Erythroblast (primary cell): ENCODE data around the gene PLEKHG1.

Experiments used
- DNase-seq, 2 experiments: peaks; one replicate each; lab custom pipeline; 2025; lab: John Stamatoyannopoulos, UW
- GATA1 ChIP-seq: IDR thresholded peaks from 2 replicates; pipeline ENCODE4 v1.6.1; 2011; ENCODE audit warnings: low read depth, mild to moderate bottlenecking, control low read depth, low read length, moderate library complexity
- POLR2A ChIP-seq: IDR thresholded peaks from 2 replicates; pipeline ENCODE4 v1.6.1; 2011; ENCODE audit warnings: mild to moderate bottlenecking, low read length

The PLEKHG1 gene

DNA sequence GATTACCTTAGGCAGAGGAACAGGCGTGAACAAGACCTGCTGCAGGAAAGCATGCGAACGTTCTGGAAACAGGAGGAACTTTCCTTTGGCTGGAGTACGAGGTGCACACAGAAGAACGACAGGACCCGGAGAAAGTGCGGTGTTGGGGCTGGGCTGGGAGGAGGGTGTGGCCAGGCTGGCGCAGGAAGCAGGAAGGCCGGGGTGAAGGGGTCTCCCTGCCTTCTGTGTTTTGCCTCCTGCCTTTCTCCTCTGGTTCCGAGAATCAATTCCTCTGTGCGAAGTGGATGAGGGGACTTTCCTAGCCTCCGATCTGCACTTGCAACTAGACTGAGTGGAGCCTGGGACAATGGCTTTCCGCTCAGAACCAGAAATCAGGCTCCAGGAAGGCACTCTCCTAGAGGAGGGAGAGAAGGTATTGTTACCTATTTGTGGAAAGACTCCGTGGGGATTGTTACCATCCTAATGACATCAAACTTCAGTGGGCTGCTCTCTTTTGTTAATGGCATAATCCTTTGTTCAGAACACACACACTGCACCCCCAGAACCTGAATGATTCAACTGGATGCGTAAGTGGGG is 22.9 kb upstream of the PLEKHG1 start:
- TF ChIP-seq POLR2A (no peak), GATA1 (no peak)
- no peak for DNase-seq

DNA sequence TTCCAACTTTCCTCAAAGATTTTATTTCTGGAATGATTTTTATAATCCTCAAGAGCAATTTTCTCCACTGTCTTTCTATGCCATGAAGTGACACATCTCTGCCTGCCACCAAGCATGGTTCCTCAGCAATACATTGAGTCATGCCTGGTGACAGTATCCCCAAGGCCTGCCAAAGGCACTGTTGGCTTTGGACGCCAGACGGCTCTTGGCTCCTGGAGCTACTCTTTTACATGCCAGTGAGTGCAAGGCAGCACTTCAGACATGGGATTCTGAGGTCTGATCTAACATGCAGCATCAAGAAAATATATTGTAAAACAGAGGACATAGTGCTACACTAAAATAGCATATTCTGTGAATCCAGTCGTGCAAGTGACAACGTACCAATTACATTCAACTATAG is 20.1 kb upstream of the PLEKHG1 start:
- TF ChIP-seq POLR2A: no peak
- TF ChIP-seq GATA1: no peak
- DNase-seq: no peak

DNA sequence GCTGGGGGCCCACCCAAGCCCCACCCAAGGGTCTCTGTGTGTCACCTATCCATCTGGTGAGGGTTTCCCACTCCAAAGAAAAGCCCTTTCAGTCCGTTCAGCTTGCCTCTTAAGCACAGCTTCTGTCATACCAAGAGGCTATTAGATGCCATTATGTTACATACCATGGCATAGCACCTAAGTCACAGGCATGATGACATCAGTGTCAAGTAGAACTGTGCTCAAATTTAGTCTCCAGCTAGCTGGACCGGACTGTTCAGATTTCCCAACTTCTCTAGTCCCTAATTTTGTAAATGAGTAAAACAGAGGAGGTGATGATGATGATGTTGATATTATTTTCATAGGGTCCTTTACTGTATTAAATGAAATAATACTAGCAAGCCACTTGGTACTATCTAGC is 19.2 kb upstream of the PLEKHG1 start:
- no peak for TF ChIP-seq GATA1
- no peak for TF ChIP-seq POLR2A
- DNase-seq: no peak

DNA sequence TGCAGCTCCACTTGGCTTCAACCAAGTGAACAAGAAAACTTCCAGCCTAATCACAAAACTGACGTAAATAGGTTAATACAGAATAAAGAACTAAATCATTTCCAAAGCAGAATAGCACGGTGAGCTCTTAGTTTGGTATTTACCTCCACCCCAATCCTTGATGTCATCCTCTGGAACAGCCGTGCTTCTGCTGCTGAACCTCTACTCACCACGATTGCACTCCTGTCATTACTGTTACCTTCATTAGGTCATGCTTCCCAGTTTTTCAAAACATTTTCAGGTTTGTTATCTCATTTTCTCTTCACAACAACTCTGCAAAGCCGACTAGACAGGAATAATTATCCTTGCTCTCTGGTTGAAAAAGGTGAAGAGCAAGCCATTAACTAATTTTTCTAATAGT is 15.6 kb upstream of the PLEKHG1 start:
- no peak for DNase-seq
- TF ChIP-seq GATA1 (no peak), POLR2A (no peak)

DNA sequence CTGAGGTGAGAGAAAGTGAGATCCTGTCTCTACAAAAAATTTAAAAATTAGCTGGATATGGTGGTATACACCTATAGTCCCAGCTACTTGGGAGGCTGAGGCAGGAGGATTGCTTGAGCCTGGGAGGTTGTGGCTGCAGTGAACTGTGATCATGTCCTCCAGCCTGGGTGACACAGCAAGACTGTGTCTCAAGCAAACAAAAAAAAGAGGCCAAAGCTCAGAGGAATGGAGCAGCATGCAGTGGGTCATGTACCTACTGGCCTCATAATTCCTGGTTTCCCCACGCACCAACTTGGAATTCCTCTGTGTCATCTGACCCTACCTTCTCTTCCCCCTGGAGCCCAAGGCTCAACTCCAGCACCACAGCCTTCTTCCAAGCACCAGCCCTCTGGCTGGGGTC is 15.1 kb upstream of the PLEKHG1 start:
- no peak for DNase-seq
- TF ChIP-seq GATA1: no peak

DNA sequence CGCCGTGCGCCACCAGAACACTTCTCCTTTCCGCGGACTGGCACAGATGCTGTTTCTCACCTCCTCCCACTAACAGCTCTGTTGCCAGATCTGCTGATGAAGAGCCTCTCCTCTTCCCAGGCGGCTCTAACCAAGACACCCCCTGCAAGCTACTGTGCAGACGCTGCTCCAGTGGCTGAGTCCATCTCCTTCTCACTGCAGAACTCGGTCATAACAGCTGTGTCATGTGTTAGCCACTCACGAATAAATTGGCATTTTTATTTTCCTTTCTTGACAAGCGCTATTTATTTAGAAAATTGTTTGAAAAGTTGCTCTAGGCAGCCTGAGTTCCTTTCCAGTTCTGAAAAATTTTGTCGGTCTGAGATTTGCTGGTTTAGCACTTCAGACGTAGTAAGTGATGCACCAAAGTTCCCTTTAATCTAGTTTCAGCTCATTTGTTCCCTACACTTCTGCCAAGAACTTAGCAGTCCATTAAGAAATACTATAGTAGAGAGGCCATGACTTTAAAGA is 12.8 kb upstream of the PLEKHG1 start:
- no peak for TF ChIP-seq GATA1
- TF ChIP-seq POLR2A: no peak
- DNase-seq: no peak

DNA sequence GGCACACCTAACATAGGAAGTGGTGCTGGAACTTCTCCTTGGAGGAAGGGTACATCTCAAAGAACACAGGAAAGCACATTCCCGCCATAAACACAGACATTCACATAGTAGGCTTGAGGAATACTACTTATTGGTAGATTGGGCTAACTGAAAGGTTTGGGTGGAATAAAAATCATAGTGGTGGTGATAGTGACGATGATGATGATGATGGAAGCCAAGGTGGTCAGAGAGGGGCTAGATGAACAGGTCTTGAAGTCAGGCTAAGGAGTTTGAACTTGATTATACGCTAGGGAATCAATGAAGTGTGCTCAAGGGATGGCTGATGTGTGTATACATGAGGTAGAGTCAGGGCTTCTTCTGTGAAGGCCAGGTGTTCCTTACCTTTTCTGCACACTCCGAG is 12.0 kb upstream of the PLEKHG1 start:
- TF ChIP-seq GATA1 (no peak), POLR2A (no peak)

DNA sequence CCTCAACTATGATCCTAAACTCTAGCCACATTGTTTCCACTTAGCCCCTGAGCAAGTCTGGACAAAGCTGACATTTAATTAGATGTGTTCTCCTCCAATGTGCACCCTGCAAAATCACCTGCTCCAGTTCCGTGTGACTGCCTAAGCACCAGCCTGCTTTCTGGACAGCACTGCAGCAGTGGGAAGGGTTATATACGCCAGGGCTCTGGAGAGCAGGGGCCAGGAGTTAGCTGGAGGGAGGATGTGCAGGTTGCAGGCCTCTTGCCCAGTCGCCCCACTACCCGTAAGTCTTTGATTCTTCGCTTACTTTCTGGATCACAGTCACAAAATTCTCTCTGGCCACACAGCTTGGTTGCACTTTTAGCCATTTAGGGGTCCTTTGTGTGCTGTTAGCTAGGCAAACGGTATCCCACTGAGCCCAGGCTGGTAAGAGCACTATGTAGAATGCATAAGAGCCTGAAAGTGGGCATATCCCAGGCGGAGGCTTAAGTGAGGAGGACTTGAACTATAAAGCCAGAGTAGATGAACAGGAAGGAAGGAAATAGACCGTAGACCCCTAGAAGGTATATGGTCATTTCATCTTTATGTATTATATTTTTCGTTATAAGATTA is 10.7 kb upstream of the PLEKHG1 start:
- TF ChIP-seq POLR2A (no peak), GATA1 (no peak)
- no peak for DNase-seq

More for the DNA sequence above, 12.0 kb upstream of the PLEKHG1 start:
- no peak for DNase-seq

DNA sequence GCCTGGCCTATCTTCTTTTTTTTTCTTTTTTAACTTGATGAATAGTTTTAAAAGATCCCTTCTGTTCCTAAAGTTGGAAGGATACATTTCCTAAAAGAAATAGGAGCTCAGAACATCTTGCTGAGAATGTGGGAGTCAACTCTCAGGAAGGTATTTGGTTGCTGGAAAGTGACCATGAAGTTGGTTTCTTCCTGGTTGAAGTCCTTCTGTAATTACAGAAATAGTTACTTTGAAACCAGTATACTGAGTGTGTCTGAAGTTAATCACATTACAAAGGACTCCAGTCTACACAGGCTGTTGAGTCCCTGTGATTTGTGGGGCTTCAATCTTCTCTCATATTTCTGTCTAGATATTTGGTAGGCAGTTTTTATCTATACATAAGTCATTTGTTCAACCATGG is 9.8 kb upstream of the PLEKHG1 start:
- DNase-seq: no peak
- TF ChIP-seq GATA1: no peak
- no peak for TF ChIP-seq POLR2A

DNA sequence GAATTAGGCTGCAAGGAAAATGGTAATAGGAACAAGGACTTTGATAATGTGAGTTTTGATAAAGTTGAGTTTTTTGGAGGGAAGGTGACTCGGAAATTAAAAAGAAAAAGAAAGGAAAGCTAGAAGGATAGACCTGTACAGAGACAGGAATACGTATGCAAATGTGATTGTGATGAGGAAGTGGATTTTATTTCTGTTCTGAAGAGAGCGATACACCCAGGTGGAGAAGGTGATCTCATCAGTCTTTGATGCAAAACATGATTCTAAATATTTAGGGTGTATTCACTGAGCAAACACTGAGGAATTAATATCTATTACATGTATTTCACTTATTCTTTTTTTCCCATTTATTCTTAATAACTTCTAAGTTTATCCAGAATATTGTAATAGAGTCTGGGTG is 9.2 kb upstream of the PLEKHG1 start:
- no peak for DNase-seq

DNA sequence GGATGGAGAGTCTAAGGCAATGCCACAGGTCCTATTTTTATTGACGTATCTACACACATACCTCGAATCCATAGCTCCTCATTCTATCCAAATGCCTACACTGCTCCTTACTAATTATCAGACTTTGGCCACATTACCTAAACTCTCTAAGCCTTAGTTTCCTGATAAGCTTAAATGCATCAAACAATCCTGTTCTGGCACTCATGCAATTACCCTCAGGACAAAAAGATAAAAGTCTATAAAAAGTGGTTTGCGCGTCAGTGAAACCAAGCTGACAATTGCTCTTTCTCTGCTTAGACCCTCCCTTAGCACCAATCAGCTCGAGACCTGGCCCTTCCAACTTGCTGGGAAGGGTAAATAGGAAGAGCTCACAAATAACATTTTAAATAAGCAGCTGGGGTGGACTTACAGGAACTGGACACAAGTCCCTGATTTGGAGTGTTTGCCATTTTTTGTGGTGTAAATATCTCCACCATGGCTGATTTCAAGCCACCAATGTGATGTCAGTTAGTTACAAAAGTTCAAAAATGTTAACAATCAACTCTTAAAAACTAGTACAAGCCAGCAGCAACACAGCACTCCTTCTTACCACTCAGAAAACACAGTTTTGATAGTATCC is 7.2 kb upstream of the PLEKHG1 start:
- TF ChIP-seq POLR2A (no peak), GATA1 (no peak)
- no peak for DNase-seq

More for the DNA sequence above, 9.2 kb upstream of the PLEKHG1 start:
- TF ChIP-seq GATA1: no peak
- TF ChIP-seq POLR2A: no peak

DNA sequence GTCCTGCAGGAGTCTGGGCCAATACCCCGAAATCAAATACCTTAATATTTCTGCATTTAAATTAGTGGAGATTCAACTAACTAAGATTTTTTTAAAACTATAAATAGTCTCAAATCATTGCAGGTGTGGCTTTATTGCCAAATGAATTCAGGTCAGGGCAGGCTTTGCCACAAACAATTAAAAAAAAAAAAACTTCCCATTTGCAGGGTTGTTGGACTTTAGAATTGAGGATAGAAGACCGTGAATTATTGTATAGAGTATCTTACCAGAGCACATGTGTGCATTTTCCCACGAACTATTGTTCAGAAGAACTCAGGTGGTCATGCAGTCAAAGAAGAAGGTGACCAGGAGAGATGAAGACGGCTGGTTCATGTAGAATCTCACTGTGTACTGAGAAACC is 6.6 kb upstream of the PLEKHG1 start:
- no peak for TF ChIP-seq POLR2A
- TF ChIP-seq GATA1: no peak
- no peak for DNase-seq

DNA sequence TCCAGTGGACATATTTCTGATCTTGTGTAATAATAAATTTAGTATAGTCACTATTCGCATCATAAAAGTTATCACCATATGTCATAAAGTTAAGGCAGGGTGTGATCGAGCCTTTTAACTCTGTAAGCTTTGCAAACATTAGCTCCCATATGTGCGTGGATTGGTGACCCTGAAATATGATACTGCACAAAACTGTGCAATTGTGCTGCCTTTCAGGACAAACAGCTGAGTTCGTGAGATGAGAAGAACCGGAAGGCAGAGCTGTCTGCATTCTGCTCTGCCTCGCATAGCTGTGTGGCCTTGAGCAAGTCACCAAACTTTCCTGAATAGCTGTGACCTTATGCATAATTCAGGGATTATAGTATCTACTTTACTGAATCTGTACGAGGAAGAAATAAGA is 3.2 kb upstream of the PLEKHG1 start:
- TF ChIP-seq GATA1: no peak
- TF ChIP-seq POLR2A: no peak
- DNase-seq: no peak

DNA sequence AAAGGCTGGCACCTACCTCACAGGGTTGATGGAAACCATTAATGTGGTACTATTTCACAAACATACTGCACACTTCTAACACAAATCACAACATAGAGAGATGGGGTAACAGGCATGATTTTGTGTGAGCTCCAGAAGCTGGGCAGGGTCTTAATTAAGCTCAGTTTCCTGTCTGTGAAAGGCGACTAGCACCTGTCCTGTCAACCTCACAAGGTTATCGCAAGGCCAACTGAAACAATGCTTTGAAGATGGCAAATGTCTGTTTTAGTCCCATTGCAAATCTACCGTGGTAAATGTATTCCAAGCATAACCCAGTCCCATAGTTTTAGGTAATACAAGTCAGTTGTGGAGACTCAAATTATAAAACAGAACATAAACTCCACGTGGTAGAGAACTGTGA is 1.3 kb upstream of the PLEKHG1 start:
- TF ChIP-seq POLR2A (no peak), GATA1 (no peak)
- no peak for DNase-seq

DNA sequence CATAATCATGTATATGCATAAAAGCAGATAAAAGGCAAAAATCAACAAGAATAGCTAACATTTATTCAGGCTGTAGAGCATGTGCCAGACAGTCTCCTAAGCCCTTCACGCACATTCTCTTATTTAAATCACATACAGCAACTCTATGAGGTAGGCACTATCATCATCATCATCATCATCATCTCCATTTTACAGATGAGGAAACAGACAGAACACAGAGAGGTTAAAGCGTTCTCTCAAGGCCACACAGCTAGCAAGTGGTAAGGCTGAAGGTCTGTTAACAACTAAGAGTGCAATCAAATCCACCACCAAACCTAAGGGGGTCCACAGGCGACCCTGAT is 857 bp upstream of the PLEKHG1 start:
- TF ChIP-seq POLR2A (no peak), GATA1 (no peak)
- DNase-seq: no peak

DNA sequence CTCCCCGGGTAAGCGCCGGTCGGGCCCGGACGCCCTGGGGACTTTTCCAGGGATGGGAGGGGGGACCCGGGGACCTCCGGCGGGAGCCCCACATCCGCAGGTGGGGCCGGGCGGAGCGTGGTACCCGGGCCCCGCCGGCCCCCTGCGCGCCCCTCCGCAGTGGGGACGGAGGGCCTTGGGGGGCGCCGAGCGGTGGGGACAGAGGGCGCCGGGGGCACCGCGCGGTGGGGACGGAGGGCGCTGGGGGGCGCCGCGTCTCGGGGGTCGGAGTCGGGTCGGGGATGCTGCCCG is 270 bp downstream of the PLEKHG1 start:
- TF ChIP-seq GATA1 (no peak), POLR2A (no peak)
- DNase-seq: no peak
